Tibial nerve (tissue), 4 donors: ENCODE data around the gene FBXO47. TPM values are rescaled to one million over a fixed set of nuclear protein-coding genes. Genes with fewer than 3 reads are reported as not detected.

Experiments used
- DNase-seq, 2 donors: peaks; one replicate each; pipeline ENCODE4 v3.0.0-alpha.2; 2019; ENCODE audit warnings: low spot score in 2 of 2
- H3K27ac ChIP-seq, 4 donors: fragments of 200-600 bp; sonication (generic) in 3 of 4; one replicate each; pipeline ENCODE4 v1.5.1; 2017 to 2019; ENCODE audit warnings: mild to moderate bottlenecking in 1 of 4
- H3K27me3 ChIP-seq, 2 donors: fragments of 200-600 bp; sonication (generic) in 1 of 2; one replicate each; pipeline versions ENCODE4 v1.5.1 to v1.6.0; 2017 to 2019
- H3K36me3 ChIP-seq, 3 donors: fragments of 200-600 bp; sonication (generic); one replicate each; pipeline ENCODE4 v1.5.1; 2018 to 2019
- H3K4me1 ChIP-seq, 4 donors: fragments of 200-600 bp; sonication (generic) in 3 of 4; one replicate each; pipeline ENCODE4 v1.5.1; 2017 to 2019
- H3K4me3 ChIP-seq, 4 donors: fragments of 200-600 bp; sonication (generic) in 3 of 4; one replicate each; pipeline ENCODE4 v1.5.1; 2017 to 2019; ENCODE audit warnings: mild to moderate bottlenecking in 1 of 4, moderate library complexity in 1 of 4
- H3K9me3 ChIP-seq, 4 donors: fragments of 200-600 bp; sonication (generic) in 3 of 4; one replicate each; pipeline ENCODE4 v1.5.1; 2017 to 2019
- EP300 ChIP-seq, 2 donors: sonication (generic); formaldehyde crosslinking; IDR thresholded peaks; one replicate each; pipeline ENCODE4 v1.6.1; 2017; ENCODE audit warnings: antibody characterized with exemption in 2 of 2, mild to moderate bottlenecking in 1 of 2
- POLR2A ChIP-seq, 2 donors: fragments of 450-650 bp; IDR thresholded peaks; one replicate each; pipeline ENCODE4 v1.6.1; 2017; ENCODE audit warnings: antibody characterized with exemption in 2 of 2, mild to moderate bottlenecking in 2 of 2, moderate library complexity in 2 of 2
- WGBS, 2 donors: methylation state at CpG; one replicate each; pipeline ENCODE4 v1.1.5; 2018; 5-methylcytosine and 5-hydroxymethylcytosine counted together
- total RNA-seq, 4 donors: library from RNA; depleted of rRNA; stranded (reverse); fragments of >200 nt; gene quantifications; one replicate each; pipeline ENCODE4 v1.1.0, GENCODE V29; 2016
- TF ChIP-seq, protein P1 (sequence below), 5 experiments: fragments of 200-600 bp in 3 of 5; fragments of 450-650 bp in 2 of 5; sonication (generic) in 3 of 5; IDR thresholded peaks; one replicate each; pipeline ENCODE4 v1.5.1; 2016 to 2019; ENCODE audit warnings: antibody characterized with exemption in 5 of 5, mild to moderate bottlenecking in 3 of 5, moderate library complexity in 2 of 5

Gene FBXO47
- total RNA-seq, 4 donors from 2014 or later: not detected

DNA sequence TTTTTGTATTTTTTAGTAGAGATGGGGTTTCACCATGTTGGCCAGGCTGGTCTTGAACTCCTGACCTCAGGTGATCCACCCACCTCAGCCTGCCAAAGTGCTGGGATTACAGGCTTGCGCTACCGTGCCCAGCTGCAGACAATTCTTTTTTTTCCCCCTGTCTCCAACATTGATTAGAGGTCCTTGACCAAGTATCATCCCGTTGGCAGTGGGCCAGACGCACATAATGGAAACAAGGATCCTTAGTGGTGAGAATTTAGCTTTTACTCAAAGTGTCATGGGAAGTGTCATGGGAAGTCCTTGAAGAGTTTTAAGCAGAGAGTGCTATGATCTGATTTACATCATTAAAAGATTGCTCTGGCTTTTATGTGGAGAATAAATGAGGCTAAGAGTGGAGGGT lies 2.1 kb upstream of the FBXO47 start:
- no peak for TF ChIP-seq POLR2A (IDR thresholded peaks at IDR 0.05)
- no peak for TF ChIP-seq EP300 (IDR thresholded peaks at IDR 0.05)
- TF ChIP-seq, protein P1, sequence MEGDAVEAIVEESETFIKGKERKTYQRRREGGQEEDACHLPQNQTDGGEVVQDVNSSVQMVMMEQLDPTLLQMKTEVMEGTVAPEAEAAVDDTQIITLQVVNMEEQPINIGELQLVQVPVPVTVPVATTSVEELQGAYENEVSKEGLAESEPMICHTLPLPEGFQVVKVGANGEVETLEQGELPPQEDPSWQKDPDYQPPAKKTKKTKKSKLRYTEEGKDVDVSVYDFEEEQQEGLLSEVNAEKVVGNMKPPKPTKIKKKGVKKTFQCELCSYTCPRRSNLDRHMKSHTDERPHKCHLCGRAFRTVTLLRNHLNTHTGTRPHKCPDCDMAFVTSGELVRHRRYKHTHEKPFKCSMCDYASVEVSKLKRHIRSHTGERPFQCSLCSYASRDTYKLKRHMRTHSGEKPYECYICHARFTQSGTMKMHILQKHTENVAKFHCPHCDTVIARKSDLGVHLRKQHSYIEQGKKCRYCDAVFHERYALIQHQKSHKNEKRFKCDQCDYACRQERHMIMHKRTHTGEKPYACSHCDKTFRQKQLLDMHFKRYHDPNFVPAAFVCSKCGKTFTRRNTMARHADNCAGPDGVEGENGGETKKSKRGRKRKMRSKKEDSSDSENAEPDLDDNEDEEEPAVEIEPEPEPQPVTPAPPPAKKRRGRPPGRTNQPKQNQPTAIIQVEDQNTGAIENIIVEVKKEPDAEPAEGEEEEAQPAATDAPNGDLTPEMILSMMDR (IDR thresholded peaks at IDR 0.05): no peak
- H3K27me3 ChIP-seq: no peaks in the 10 kb centered on the region
- H3K36me3 ChIP-seq: no peaks in the 10 kb centered on the region
- H3K4me1 ChIP-seq: peaks cover 0 to 3% (median 0%) of the 10 kb centered on the region in 4 donors
- no peak overlapping the region for H3K4me3 ChIP-seq
- no peaks in the 10 kb centered on the region for H3K9me3 ChIP-seq
- no peak for DNase-seq
- 64 to 65% methylated on average over 4 of the region's 4 CpGs for WGBS, 2 donors
- H3K27ac ChIP-seq: no peak overlapping the region

DNA sequence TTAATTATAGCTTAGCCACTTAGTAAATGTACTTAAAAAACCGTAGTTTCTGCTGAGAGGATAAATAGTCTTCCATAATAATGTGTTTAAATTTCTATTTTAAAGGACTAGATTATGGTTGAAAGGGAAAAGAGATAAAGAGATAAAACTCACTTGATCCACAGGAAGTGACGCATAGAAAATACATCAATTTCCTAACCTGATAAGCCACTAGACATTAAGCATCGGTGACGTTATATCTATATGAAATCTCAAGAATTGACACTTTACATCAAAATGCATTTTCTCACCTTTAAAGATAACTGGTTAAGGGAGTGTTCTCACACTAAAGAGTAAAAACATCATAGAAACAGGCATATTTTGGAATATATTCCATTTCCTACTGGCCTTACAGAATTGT lies 5.8 kb downstream of the FBXO47 start:
- Histone ChIP-seq H3K27ac (no peak overlapping the region), H3K27me3 (no peaks in the 10 kb centered on the region), H3K4me3 (no peak overlapping the region), H3K9me3 (no peaks in the 10 kb centered on the region), H3K36me3 (no peaks in the 10 kb centered on the region), H3K4me1 (no peaks in the 10 kb centered on the region)
- 82 to 89% methylated on average over 4 of the region's 4 CpGs for WGBS, 2 donors
- TF ChIP-seq EP300 (IDR thresholded peaks at IDR 0.05): no peak
- TF ChIP-seq POLR2A (IDR thresholded peaks at IDR 0.05): no peak
- TF ChIP-seq, protein P1 (IDR thresholded peaks at IDR 0.05): no peak
- DNase-seq: no peak

DNA sequence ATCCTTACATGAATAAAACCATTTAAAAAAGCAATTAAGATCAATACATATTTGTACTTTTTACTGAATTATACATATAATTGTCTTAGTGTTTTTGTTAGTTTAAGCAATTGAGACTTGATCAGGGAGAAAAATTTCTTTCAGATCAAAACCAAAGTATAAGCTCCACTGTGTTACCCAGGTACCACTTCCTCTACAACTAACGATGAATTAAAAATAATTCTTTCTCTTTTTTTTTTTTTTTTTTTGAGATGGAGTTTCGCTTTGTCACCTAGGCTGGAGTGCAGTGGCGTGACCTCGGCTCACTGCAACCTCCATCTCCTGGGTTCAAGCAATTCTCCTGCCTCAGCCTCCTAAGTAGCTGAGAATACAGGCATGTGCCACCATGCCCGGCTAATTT lies 6.8 kb downstream of the FBXO47 start:
- Histone ChIP-seq H3K36me3 (no peaks in the 10 kb centered on the region), H3K27ac (no peak overlapping the region), H3K4me3 (no peak overlapping the region), H3K4me1 (no peaks in the 10 kb centered on the region), H3K9me3 (no peaks in the 10 kb centered on the region), H3K27me3 (no peaks in the 10 kb centered on the region)
- WGBS, 2 donors: 91 to 95% methylated on average over 5 of the region's 5 CpGs
- no peak for TF ChIP-seq EP300 (IDR thresholded peaks at IDR 0.05)
- no peak for TF ChIP-seq POLR2A (IDR thresholded peaks at IDR 0.05)
- TF ChIP-seq, protein P1 (IDR thresholded peaks at IDR 0.05): no peak
- no peak for DNase-seq

DNA sequence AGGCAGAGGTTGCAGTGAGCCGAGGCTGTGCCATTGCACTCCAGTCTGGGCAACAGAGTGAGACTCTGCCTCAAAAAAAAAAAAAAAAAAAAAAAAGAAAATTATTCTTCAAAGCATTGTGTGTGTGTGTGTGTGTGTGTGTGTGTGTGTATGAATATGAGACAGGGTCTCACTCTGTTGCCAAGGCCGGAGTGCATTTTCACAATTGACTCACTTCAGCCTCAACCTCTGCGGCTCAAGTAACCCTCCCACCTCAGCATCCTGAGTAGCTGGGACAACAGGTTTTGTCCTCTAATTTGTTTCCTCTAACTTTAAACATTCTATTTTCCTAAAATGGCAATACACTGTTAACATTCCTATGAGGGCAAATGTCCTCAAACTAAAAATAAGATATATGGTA lies 7.7 kb downstream of the FBXO47 start:
- 62% methylated on average over 3 of the region's 3 CpGs for WGBS, 2 donors
- no peak overlapping the region for H3K27ac ChIP-seq
- DNase-seq: no peak
- no peaks in the 10 kb centered on the region for H3K4me1 ChIP-seq
- no peak overlapping the region for H3K4me3 ChIP-seq
- H3K27me3 ChIP-seq: no peaks in the 10 kb centered on the region
- H3K9me3 ChIP-seq: no peaks in the 10 kb centered on the region
- TF ChIP-seq EP300 (IDR thresholded peaks at IDR 0.05) (no peak), POLR2A (IDR thresholded peaks at IDR 0.05) (no peak)
- TF ChIP-seq, protein P1 (IDR thresholded peaks at IDR 0.05): no peak
- H3K36me3 ChIP-seq: no peaks in the 10 kb centered on the region

DNA sequence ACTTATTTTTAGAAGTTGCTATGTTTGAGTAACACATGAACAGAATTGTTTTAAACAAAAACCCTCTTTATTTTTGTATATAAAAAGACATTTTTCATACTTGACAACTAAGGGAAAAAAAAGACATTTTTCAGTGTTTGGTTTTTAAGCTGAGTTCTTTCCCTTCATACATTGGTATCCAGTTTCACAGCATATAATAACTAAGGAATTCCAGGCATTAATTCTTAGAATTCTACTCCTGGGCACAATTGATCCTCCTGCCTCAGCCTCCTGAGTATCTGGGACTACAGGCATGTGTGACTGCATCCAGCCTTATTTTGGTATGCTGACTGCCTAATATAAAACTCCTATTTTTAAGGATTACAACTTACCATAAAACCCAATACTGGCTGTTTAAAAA lies 8.4 kb downstream of the FBXO47 start:
- Histone ChIP-seq H3K27me3 (no peaks in the 10 kb centered on the region), H3K9me3 (no peaks in the 10 kb centered on the region), H3K27ac (no peak overlapping the region), H3K4me1 (no peaks in the 10 kb centered on the region), H3K36me3 (no peaks in the 10 kb centered on the region), H3K4me3 (no peak overlapping the region)
- DNase-seq: no peak
- TF ChIP-seq POLR2A (IDR thresholded peaks at IDR 0.05) (no peak), EP300 (IDR thresholded peaks at IDR 0.05) (no peak)
- TF ChIP-seq, protein P1 (IDR thresholded peaks at IDR 0.05): no peak
